Lower lobe of right lung (tissue), 2 donors: ENCODE data around the gene SLX4IP. TPM values are rescaled to one million over a fixed set of nuclear protein-coding genes. Genes with fewer than 3 reads are reported as not detected.
A peak's percentile ranks its signal among the peaks of the same experiment; 100 is the strongest.

ENCODE experiments used
- ATAC-seq, 2 donors: fragments of 200-7000 bp; cut with Tn5 transposase; one replicate each; pipeline ENCODE4 v1.9.1; 2020 to 2022; ENCODE audit warnings: mild to moderate bottlenecking in 2 of 2, moderate library complexity in 2 of 2
- DNase-seq: peaks from one replicate; pipeline ENCODE4 v3.0.0-alpha.2; 2020
- H3K27ac ChIP-seq: fragments of 200-600 bp; one replicate; pipeline ENCODE4 v1.8.0; 2022
- H3K27me3 ChIP-seq: fragments of 200-600 bp; one replicate; pipeline ENCODE4 v1.8.0; 2022; ENCODE audit warnings: low read depth
- H3K36me3 ChIP-seq: fragments of 200-600 bp; one replicate; pipeline ENCODE4 v1.8.0; 2022; ENCODE audit warnings: mild to moderate bottlenecking
- H3K4me1 ChIP-seq: fragments of 200-600 bp; one replicate; pipeline ENCODE4 v1.8.0; 2022
- H3K4me3 ChIP-seq: fragments of 200-600 bp; one replicate; pipeline ENCODE4 v1.8.0; 2022; ENCODE audit warnings: mild to moderate bottlenecking
- H3K9me3 ChIP-seq: fragments of 200-600 bp; one replicate; pipeline ENCODE4 v1.8.0; 2022
- CTCF ChIP-seq: fragments of 200-600 bp; IDR thresholded peaks from one replicate; pipeline ENCODE4 v1.8.0; 2022; ENCODE audit warnings: antibody characterized with exemption, mild to moderate bottlenecking
- intact Hi-C: fragments of 100-400 bp; cut with DNase I; formaldehyde crosslinking; loops from one replicate; pipeline ENCODE4 v1.11.0; 2022
- total RNA-seq: library from RNA; stranded (reverse); fragmentation: NEBNext Ultra II Directional; extraction: Animal tissue kit (Norgen Biotek cat#: 25700); gene quantifications from one replicate; pipeline ENCODE4 v1.2.1, GENCODE V29; 2021
- donor health status: DM: no; HTN: yes; CAD: no; lungs with severe emphysema.

Gene SLX4IP
- total RNA-seq, 1 donor from 2014 or later: 5.8 TPM

GRCh38 chr20:10492065-10492464, 57.0 kb downstream of the SLX4IP start:
- H3K27me3 ChIP-seq: no peaks in the 10 kb centered on the region
- ATAC-seq: peak; percentile 66 to 77
- DNase-seq: no peak

DNA sequence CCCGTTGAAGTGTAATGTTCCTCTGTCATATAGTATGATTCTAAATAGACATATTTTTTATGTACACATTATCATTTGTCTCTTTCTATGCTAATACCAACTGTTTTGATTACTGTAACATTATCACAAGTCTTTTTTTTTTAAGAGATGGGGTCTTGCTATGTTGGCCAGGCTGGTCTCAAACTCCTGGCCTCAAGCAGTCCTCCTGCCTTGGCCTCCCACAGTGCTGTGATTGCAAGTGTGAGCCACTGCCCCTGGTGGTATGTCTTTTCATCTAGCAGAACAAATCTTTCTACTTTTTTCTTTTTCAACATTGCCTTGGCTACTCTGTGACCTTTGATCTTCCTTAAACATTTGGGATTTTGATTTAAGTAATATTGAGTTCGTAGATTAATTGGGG, 57.7 kb downstream of the SLX4IP start:
- no peaks in the 10 kb centered on the region for H3K9me3 ChIP-seq
- no peak for TF ChIP-seq CTCF
- no peaks in the 10 kb centered on the region for H3K27me3 ChIP-seq
- H3K27ac ChIP-seq: no peak overlapping the region
- ATAC-seq (no peak), DNase-seq (no peak)
- no peaks in the 10 kb centered on the region for H3K4me1 ChIP-seq
- no peaks in the 10 kb centered on the region for H3K36me3 ChIP-seq
- H3K4me3 ChIP-seq: no peak overlapping the region
- intact Hi-C loops: no loop called here

More at GRCh38 chr20:10492065-10492464, 57.0 kb downstream of the SLX4IP start:
- no peak for TF ChIP-seq CTCF
- Histone ChIP-seq H3K9me3 (no peaks in the 10 kb centered on the region), H3K4me1 (no peaks in the 10 kb centered on the region), H3K4me3 (no peak overlapping the region), H3K36me3 (no peaks in the 10 kb centered on the region), H3K27ac (no peak overlapping the region)
- intact Hi-C loops: no loop called here

- H3K9me3 ChIP-seq: no peaks in the 10 kb centered on the region
- no peaks in the 10 kb centered on the region for H3K4me1 ChIP-seq
- TF ChIP-seq CTCF: no peak
- H3K27ac ChIP-seq: no peak overlapping the region
- no peaks in the 10 kb centered on the region for H3K36me3 ChIP-seq
- H3K27me3 ChIP-seq: no peaks in the 10 kb centered on the region
- no peak for ATAC-seq
- intact Hi-C loops: no loop called here
- DNase-seq: no peak
- H3K4me3 ChIP-seq: no peak overlapping the region
Observed at GRCh38 chr20:10495173-10495572, 60.1 kb downstream of the SLX4IP start.

DNA sequence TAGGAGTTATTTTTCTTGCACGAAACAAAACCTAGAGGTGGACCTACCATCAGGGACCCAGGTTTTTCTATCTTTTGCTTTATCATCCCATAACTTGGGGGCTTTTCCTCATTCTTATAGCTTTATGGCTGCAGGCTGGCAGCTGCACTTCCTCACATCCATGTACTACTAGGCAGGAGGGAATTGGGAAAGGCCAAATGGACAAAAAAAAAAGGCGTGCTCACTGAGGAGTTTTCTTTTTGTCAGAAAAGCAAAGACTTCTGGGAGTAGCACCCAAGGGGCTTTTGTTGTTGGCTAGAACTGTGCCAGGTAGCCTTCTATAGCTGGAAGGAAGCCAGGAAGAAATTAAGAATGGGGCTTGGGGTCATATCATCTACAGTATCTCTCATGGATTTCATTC, 61.4 kb downstream of the SLX4IP start:
- ATAC-seq: no peak

GRCh38 chr20:10497283-10497682, 62.2 kb downstream of the SLX4IP start:
- Histone ChIP-seq H3K4me3 (no peak overlapping the region), H3K27ac (no peak overlapping the region), H3K27me3 (no peaks in the 10 kb centered on the region), H3K4me1 (peaks cover 15% of the 10 kb centered on the region), H3K9me3 (no peaks in the 10 kb centered on the region), H3K36me3 (no peaks in the 10 kb centered on the region)
- TF ChIP-seq CTCF: no peak
- intact Hi-C loops: no loop called here
- ATAC-seq (no peak), DNase-seq (no peak)

More for the DNA sequence above, 61.4 kb downstream of the SLX4IP start:
- DNase-seq: no peak
- no peak overlapping the region for H3K4me3 ChIP-seq
- TF ChIP-seq CTCF: no peak
- H3K27ac ChIP-seq: no peak overlapping the region
- H3K36me3 ChIP-seq: no peaks in the 10 kb centered on the region
- peaks cover 8% of the 10 kb centered on the region for H3K4me1 ChIP-seq
- no peaks in the 10 kb centered on the region for H3K9me3 ChIP-seq
- no peaks in the 10 kb centered on the region for H3K27me3 ChIP-seq
- intact Hi-C loops: no loop called here

- ATAC-seq (no peak), DNase-seq (no peak)
- intact Hi-C loops: no loop called here
- Histone ChIP-seq H3K27ac (no peak overlapping the region), H3K4me1 (peaks cover 15% of the 10 kb centered on the region), H3K27me3 (no peaks in the 10 kb centered on the region), H3K9me3 (no peaks in the 10 kb centered on the region), H3K4me3 (no peak overlapping the region), H3K36me3 (no peaks in the 10 kb centered on the region)
- TF ChIP-seq CTCF: no peak
Observed at GRCh38 chr20:10497791-10498190, 62.7 kb downstream of the SLX4IP start.
